IPS-15b (cell line): Measurements from ENCODE around the gene ITGB4.

ENCODE experiments used
- H3K27me3 ChIP-seq: one replicate; pipeline ENCODE4 v1.6.1; 2013; ENCODE audit warnings: low read length; ENCODE audit not compliant: control insufficient read depth, insufficient read depth
- H3K36me3 ChIP-seq: one replicate; pipeline ENCODE4 v1.6.1; 2013; ENCODE audit warnings: low read length; ENCODE audit not compliant: control insufficient read depth, insufficient read depth
- H3K4me1 ChIP-seq: one replicate; pipeline ENCODE4 v1.6.1; 2013; ENCODE audit warnings: mild to moderate bottlenecking, low read length; ENCODE audit not compliant: control insufficient read depth, insufficient read depth
- H3K4me3 ChIP-seq: one replicate; pipeline ENCODE4 v1.5.1; 2013; ENCODE audit warnings: low read depth, low read length
- H3K9ac ChIP-seq: one replicate; pipeline ENCODE4 v1.6.1; 2013; ENCODE audit warnings: low read depth, mild to moderate bottlenecking, low read length
- H3K9me3 ChIP-seq: one replicate; pipeline ENCODE4 v1.6.1; 2013; ENCODE audit warnings: mild to moderate bottlenecking, low read length; ENCODE audit not compliant: control insufficient read depth, insufficient read depth

Gene ITGB4

GRCh38 chr17:75737133-75737962 is 16.1 kb downstream of the ITGB4 start:
- Histone ChIP-seq H3K4me3 (no peak overlapping the region), H3K9me3 (no peaks in the 10 kb centered on the region), H3K36me3 (no peaks in the 10 kb centered on the region), H3K27me3 (no peaks in the 10 kb centered on the region), H3K9ac (no peak overlapping the region), H3K4me1 (no peaks in the 10 kb centered on the region)

GRCh38 chr17:75738218-75738802 is 17.1 kb downstream of the ITGB4 start:
- Histone ChIP-seq H3K4me1 (no peaks in the 10 kb centered on the region), H3K9ac (no peak overlapping the region)

GRCh38 chr17:75739174-75739573 is 17.9 kb downstream of the ITGB4 start:
- Histone ChIP-seq H3K4me1 (no peaks in the 10 kb centered on the region), H3K36me3 (no peaks in the 10 kb centered on the region), H3K27me3 (no peaks in the 10 kb centered on the region), H3K9ac (no peak overlapping the region), H3K4me3 (no peak overlapping the region), H3K9me3 (no peaks in the 10 kb centered on the region)

More at GRCh38 chr17:75738218-75738802, 17.1 kb downstream of the ITGB4 start:
- Histone ChIP-seq H3K9me3 (no peaks in the 10 kb centered on the region), H3K27me3 (no peaks in the 10 kb centered on the region), H3K36me3 (no peaks in the 10 kb centered on the region), H3K4me3 (no peak overlapping the region)

GRCh38 chr17:75739801-75740200 is 18.5 kb downstream of the ITGB4 start:
- Histone ChIP-seq H3K27me3 (no peaks in the 10 kb centered on the region), H3K9me3 (no peaks in the 10 kb centered on the region), H3K4me1 (no peaks in the 10 kb centered on the region), H3K9ac (no peak overlapping the region), H3K4me3 (no peak overlapping the region), H3K36me3 (no peaks in the 10 kb centered on the region)

- no peaks in the 10 kb centered on the region for H3K36me3 ChIP-seq
- H3K9ac ChIP-seq = no peak overlapping the region
- no peaks in the 10 kb centered on the region for H3K27me3 ChIP-seq
These were observed 19.0 kb downstream of the ITGB4 start for GRCh38 chr17:75740215-75740614.

GRCh38 chr17:75740631-75741077 is 19.4 kb downstream of the ITGB4 start:
- Histone ChIP-seq H3K4me3 (no peak overlapping the region), H3K36me3 (no peaks in the 10 kb centered on the region), H3K9ac (no peak overlapping the region), H3K4me1 (no peaks in the 10 kb centered on the region), H3K27me3 (no peaks in the 10 kb centered on the region), H3K9me3 (no peaks in the 10 kb centered on the region)

More at GRCh38 chr17:75740215-75740614, 19.0 kb downstream of the ITGB4 start:
- Histone ChIP-seq H3K4me3 (no peak overlapping the region), H3K9me3 (no peaks in the 10 kb centered on the region), H3K4me1 (no peaks in the 10 kb centered on the region)

GRCh38 chr17:75742337-75742736 is 21.1 kb downstream of the ITGB4 start:
- no peak overlapping the region for H3K4me3 ChIP-seq
- no peaks in the 10 kb centered on the region for H3K27me3 ChIP-seq
- H3K36me3 ChIP-seq = no peaks in the 10 kb centered on the region
- H3K4me1 ChIP-seq = no peaks in the 10 kb centered on the region
- no peaks in the 10 kb centered on the region for H3K9me3 ChIP-seq
- no peak overlapping the region for H3K9ac ChIP-seq

- Histone ChIP-seq H3K9ac (no peak overlapping the region), H3K9me3 (no peaks in the 10 kb centered on the region), H3K4me1 (no peaks in the 10 kb centered on the region), H3K36me3 (no peaks in the 10 kb centered on the region), H3K27me3 (no peaks in the 10 kb centered on the region), H3K4me3 (no peak overlapping the region)
These were observed 22.5 kb downstream of the ITGB4 start for GRCh38 chr17:75743625-75744206.

- H3K9ac ChIP-seq = no peak overlapping the region
- no peak overlapping the region for H3K4me3 ChIP-seq
- no peaks in the 10 kb centered on the region for H3K4me1 ChIP-seq
- H3K9me3 ChIP-seq = no peaks in the 10 kb centered on the region
- H3K27me3 ChIP-seq = peaks cover 2% of the 10 kb centered on the region
- H3K36me3 ChIP-seq = no peaks in the 10 kb centered on the region
These were observed 27.4 kb downstream of the ITGB4 start for GRCh38 chr17:75748706-75749105.

- Histone ChIP-seq H3K27me3 (peaks cover 2% of the 10 kb centered on the region), H3K4me1 (no peaks in the 10 kb centered on the region), H3K9me3 (no peaks in the 10 kb centered on the region), H3K4me3 (no peak overlapping the region), H3K36me3 (no peaks in the 10 kb centered on the region), H3K9ac (no peak overlapping the region)
These were observed 28.5 kb downstream of the ITGB4 start for GRCh38 chr17:75749545-75750389.

- no peak overlapping the region for H3K4me3 ChIP-seq
- no peaks in the 10 kb centered on the region for H3K4me1 ChIP-seq
- no peaks in the 10 kb centered on the region for H3K36me3 ChIP-seq
- H3K27me3 ChIP-seq = peaks cover 2% of the 10 kb centered on the region
- no peak overlapping the region for H3K9ac ChIP-seq
- H3K9me3 ChIP-seq = no peaks in the 10 kb centered on the region
These were observed 29.6 kb downstream of the ITGB4 start for GRCh38 chr17:75750661-75751423.
